ENCODE results near the gene ADAMTS6.

ADAMTS6 gene

DNA sequence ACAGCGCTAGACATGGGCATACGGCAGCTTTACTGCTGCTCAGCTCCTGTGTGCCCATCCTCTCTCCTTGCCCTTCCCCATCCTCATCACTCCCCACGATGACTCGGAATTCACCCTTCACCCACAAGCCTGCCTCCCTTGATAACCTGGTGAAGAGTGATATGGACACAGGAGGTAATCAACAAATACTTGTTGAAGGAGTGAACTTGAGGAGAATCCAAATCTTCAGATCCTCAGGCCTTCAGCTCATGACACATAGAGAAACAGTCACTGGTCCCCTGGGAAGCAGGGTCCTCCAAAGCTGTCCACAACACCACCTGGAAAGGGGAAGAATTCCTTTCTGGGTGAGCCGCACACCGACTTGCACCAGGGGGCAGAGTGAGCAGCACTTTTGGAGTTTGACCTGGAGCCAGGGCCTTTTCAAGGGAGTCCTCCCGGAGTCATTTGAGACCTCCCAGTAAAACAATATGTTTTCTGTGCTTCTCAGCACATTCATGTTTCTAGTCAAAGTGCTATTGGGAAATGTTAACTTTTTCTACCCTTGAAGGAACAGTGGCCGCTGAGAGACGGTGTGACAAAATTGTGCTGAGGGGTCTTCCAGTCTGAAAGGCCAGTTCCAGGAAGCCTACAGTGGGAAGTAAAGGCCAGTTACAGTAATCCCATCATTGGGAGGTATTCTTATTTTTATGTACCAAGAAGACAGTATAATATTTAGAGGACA, 380.6 kb downstream of the ADAMTS6 start:
- no peak for DNase-seq

Measured in activated CD8-positive, alpha-beta memory T cell treated with anti-CD3 and anti-CD28 coated beads, Interleukin-2, amount 50 U/mL, for 48 hours (primary cell).